ENCODE data around the gene ADORA3. TPM values are rescaled to one million over a fixed set of nuclear protein-coding genes. Genes with fewer than 3 reads are reported as not detected.

Gene ADORA3
- total RNA-seq, 3 donors from 2014 or later (not counting 1 experiment from before 2014, with no cell fraction given) = 0.40 TPM; not detected in 2

GRCh38 chr1:111467865-111468716 lies 35.3 kb downstream of the ADORA3 start:
- WGBS (ENCODE audit: insufficient coverage) = 92% methylated on average over 2 of the region's 2 CpGs
- H3K9me3 Mint-ChIP-seq = no peaks in the 10 kb centered on the region
- ATAC-seq (no peak), DNase-seq (no peak)
- intact Hi-C loops (cut with micrococcal nuclease) = no loop called here
- Histone ChIP-seq H3K36me3 (ENCODE audit: control insufficient read depth, insufficient read depth, low read length) (peaks cover 22% of the 10 kb centered on the region), H3K4me1 (ENCODE audit: control insufficient read depth, insufficient read depth, low read length) (peaks cover 30% of the 10 kb centered on the region), H3K27me3 (ENCODE audit: control insufficient read depth, insufficient read depth, low read length) (no peaks in the 10 kb centered on the region), H3K27ac (ENCODE audit: low read length) (no peak overlapping the region), H3K9me3 (ENCODE audit: control insufficient read depth, insufficient read depth, low read length) (no peaks in the 10 kb centered on the region), H3K4me3 (ENCODE audit: low read length) (no peak overlapping the region)
- peaks cover 0 to 9% of the 10 kb centered on the region in 2 donors for H3K4me1 Mint-ChIP-seq
- no peak overlapping the region for H3K4me3 Mint-ChIP-seq
- no peak overlapping the region for H3K27ac Mint-ChIP-seq
- no peaks in the 10 kb centered on the region for H3K27me3 Mint-ChIP-seq (ENCODE audit: low read depth in 2 of 2)
- H3K36me3 Mint-ChIP-seq = peaks cover 4% of the 10 kb centered on the region
- TF ChIP-seq, protein P1, sequence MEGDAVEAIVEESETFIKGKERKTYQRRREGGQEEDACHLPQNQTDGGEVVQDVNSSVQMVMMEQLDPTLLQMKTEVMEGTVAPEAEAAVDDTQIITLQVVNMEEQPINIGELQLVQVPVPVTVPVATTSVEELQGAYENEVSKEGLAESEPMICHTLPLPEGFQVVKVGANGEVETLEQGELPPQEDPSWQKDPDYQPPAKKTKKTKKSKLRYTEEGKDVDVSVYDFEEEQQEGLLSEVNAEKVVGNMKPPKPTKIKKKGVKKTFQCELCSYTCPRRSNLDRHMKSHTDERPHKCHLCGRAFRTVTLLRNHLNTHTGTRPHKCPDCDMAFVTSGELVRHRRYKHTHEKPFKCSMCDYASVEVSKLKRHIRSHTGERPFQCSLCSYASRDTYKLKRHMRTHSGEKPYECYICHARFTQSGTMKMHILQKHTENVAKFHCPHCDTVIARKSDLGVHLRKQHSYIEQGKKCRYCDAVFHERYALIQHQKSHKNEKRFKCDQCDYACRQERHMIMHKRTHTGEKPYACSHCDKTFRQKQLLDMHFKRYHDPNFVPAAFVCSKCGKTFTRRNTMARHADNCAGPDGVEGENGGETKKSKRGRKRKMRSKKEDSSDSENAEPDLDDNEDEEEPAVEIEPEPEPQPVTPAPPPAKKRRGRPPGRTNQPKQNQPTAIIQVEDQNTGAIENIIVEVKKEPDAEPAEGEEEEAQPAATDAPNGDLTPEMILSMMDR (IDR thresholded peaks at IDR 0.05) = no peak

DNA sequence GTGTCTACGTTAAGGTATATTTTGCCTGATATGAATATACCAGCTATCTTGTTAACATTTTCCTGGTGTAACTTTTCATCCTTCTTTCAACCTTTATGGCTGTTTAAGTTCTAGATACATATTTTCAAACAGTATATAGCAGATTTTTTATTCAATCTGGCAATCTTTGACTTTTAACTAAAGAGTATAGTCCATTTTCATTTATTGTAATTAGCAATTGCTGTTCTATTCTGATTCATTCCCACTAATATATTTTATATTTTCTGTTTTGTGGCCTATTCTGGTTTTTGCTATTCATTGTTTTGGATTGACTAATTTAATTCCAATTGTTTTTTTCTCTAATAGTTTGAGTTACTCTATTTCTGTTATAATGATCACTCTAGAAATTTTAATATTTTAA lies 37.0 kb downstream of the ADORA3 start:
- no peaks in the 10 kb centered on the region for H3K9me3 Mint-ChIP-seq
- DNase-seq (no peak), ATAC-seq (no peak)
- H3K27ac Mint-ChIP-seq = no peak overlapping the region
- no peaks in the 10 kb centered on the region for H3K27me3 Mint-ChIP-seq (ENCODE audit: low read depth in 2 of 2)
- intact Hi-C loops (cut with micrococcal nuclease) = no loop called here
- TF ChIP-seq, protein P1 (IDR thresholded peaks at IDR 0.05) = no peak
- no CpG with 5 or more reads among the region's 1 CpG for WGBS (ENCODE audit: insufficient coverage)
- peaks cover 0 to 9% of the 10 kb centered on the region in 2 donors for H3K4me1 Mint-ChIP-seq
- Histone ChIP-seq H3K4me1 (ENCODE audit: control insufficient read depth, insufficient read depth, low read length) (peaks cover 16% of the 10 kb centered on the region), H3K4me3 (ENCODE audit: low read length) (no peak overlapping the region), H3K9me3 (ENCODE audit: control insufficient read depth, insufficient read depth, low read length) (no peaks in the 10 kb centered on the region), H3K27ac (ENCODE audit: low read length) (no peak overlapping the region), H3K27me3 (ENCODE audit: control insufficient read depth, insufficient read depth, low read length) (no peaks in the 10 kb centered on the region), H3K36me3 (ENCODE audit: control insufficient read depth, insufficient read depth, low read length) (peaks cover 36% of the 10 kb centered on the region)
- H3K4me3 Mint-ChIP-seq = no peak overlapping the region
- peaks cover 10% of the 10 kb centered on the region for H3K36me3 Mint-ChIP-seq

DNA sequence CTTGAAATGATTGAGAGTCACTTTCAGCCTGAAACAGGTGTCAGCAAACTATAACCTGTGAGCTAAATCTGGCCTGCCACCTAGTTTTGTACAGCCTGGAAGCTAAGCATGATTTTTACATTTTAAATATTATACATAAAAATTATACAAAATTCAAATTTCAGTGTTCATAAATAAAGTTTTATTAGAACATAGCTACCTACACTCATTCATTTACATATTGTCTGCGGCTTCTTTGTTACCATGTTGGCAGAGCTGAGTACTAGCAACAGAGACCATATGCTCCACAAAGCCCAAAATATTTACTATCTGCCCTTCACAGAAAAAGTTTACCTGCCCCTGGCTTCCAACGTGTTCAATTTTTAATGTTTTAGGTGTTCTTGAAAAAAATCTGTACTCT lies 37.7 kb downstream of the ADORA3 start:
- Histone ChIP-seq H3K36me3 (ENCODE audit: control insufficient read depth, insufficient read depth, low read length) (peaks cover 42% of the 10 kb centered on the region), H3K4me3 (ENCODE audit: low read length) (no peak overlapping the region), H3K9me3 (ENCODE audit: control insufficient read depth, insufficient read depth, low read length) (no peaks in the 10 kb centered on the region), H3K27me3 (ENCODE audit: control insufficient read depth, insufficient read depth, low read length) (no peaks in the 10 kb centered on the region), H3K27ac (ENCODE audit: low read length) (no peak overlapping the region), H3K4me1 (ENCODE audit: control insufficient read depth, insufficient read depth, low read length) (peaks cover 12% of the 10 kb centered on the region)
- 89% methylated on average over 1 of the region's 2 CpGs for WGBS (ENCODE audit: insufficient coverage)
- Mint-ChIP-seq H3K9me3 (no peaks in the 10 kb centered on the region), H3K4me3 (no peak overlapping the region), H3K4me1 (peaks cover 0 to 9% of the 10 kb centered on the region in 2 donors), H3K27me3 (ENCODE audit: low read depth in 2 of 2) (no peaks in the 10 kb centered on the region), H3K27ac (no peak overlapping the region), H3K36me3 (peaks cover 10% of the 10 kb centered on the region)
- DNase-seq (no peak), ATAC-seq (no peak)
- intact Hi-C loops (cut with micrococcal nuclease) = no loop called here
- TF ChIP-seq, protein P1 (IDR thresholded peaks at IDR 0.05) = no peak
